GM23338 (cell line): ENCODE results near the gene VPS54. TPM values are rescaled to one million over a fixed set of nuclear protein-coding genes. Genes with fewer than 3 reads are reported as not detected.

Experiments
- ATAC-seq: fragments of 200-7000 bp; cut with Tn5 transposase; 3 replicates; pipeline ENCODE4 v1.9.1; 2020
- DNase-seq: peaks from one replicate; pipeline ENCODE4 v3.0.0-alpha.2; 2015; ENCODE audit warnings: low spot score
- H2AFZ ChIP-seq: fragments of 200-600 bp; sonication (generic); 2 replicates; pipeline ENCODE4 v1.8.0; 2016; ENCODE audit warnings: antibody characterized with exemption, mild to moderate bottlenecking, moderate library complexity
- H3F3A ChIP-seq: fragments of 200-600 bp; sonication (generic); replicated peaks from 2 replicates; pipeline ENCODE4 v1.8.0; 2017; ENCODE audit warnings: antibody characterized with exemption, mixed run types, low read depth
- H3K27ac ChIP-seq: fragments of 200-600 bp; sonication (generic); 2 replicates; pipeline ENCODE4 v1.6.1; 2016; ENCODE audit warnings: low read depth
- H3K27me3 ChIP-seq: fragments of 200-600 bp; sonication (generic); 2 replicates; pipeline ENCODE4 v1.8.0; 2016; ENCODE audit warnings: mild to moderate bottlenecking, mixed run types, moderate library complexity; ENCODE audit not compliant: insufficient read depth
- H3K36me3 ChIP-seq: fragments of 200-600 bp; sonication (generic); 2 replicates; pipeline ENCODE4 v1.8.0; 2016; ENCODE audit warnings: mild to moderate bottlenecking; ENCODE audit not compliant: insufficient read depth
- H3K4me1 ChIP-seq: fragments of 200-600 bp; sonication (generic); 2 replicates; pipeline ENCODE4 v1.8.0; 2016; ENCODE audit warnings: mild to moderate bottlenecking, moderate library complexity; ENCODE audit not compliant: insufficient read depth
- H3K4me2 ChIP-seq: fragments of 200-600 bp; sonication (generic); 2 replicates; pipeline ENCODE4 v1.7.1; 2017; ENCODE audit warnings: mixed run types
- H3K4me3 ChIP-seq: fragments of 200-600 bp; sonication (generic); 2 replicates; pipeline ENCODE4 v1.6.1; 2016; ENCODE audit warnings: mixed run types
- H3K79me2 ChIP-seq: fragments of 200-600 bp; sonication (generic); replicated peaks from 2 replicates; pipeline ENCODE4 v1.8.0; 2017; ENCODE audit warnings: mild to moderate bottlenecking; ENCODE audit not compliant: insufficient read depth
- H3K9me2 ChIP-seq: fragments of 200-600 bp; sonication (generic); 2 replicates; pipeline ENCODE4 v1.8.0; 2017; ENCODE audit not compliant: insufficient read depth
- H4K20me1 ChIP-seq: fragments of 200-600 bp; sonication (generic); replicated peaks from 2 replicates; pipeline ENCODE4 v1.8.0; 2017; ENCODE audit warnings: mild to moderate bottlenecking; ENCODE audit not compliant: insufficient read depth
- H3K27ac Mint-ChIP-seq: 2 replicates; pipeline ENCODE4 v1.8.0; 2020; ENCODE audit warnings: inconsistent platforms, mild to moderate bottlenecking, moderate library complexity, mixed read lengths
- H3K27me3 Mint-ChIP-seq: 3 replicates; pipeline ENCODE4 v1.8.0; 2022; ENCODE audit warnings: low read depth, mild to moderate bottlenecking, moderate library complexity, mixed read lengths, inconsistent platforms; ENCODE audit not compliant: insufficient read depth, poor library complexity
- H3K36me3 Mint-ChIP-seq: 3 replicates; pipeline ENCODE4 v1.8.0; 2021; ENCODE audit warnings: low read depth, mild to moderate bottlenecking, inconsistent platforms, moderate library complexity, mixed read lengths
- H3K4me1 Mint-ChIP-seq: 3 replicates; pipeline ENCODE4 v1.8.0; 2020; ENCODE audit warnings: mild to moderate bottlenecking, inconsistent platforms, mixed read lengths
- H3K4me3 Mint-ChIP-seq: 3 replicates; pipeline ENCODE4 v1.8.0; 2021; ENCODE audit warnings: moderate library complexity, mild to moderate bottlenecking, inconsistent platforms, mixed read lengths
- H3K9me3 Mint-ChIP-seq: 3 replicates; pipeline ENCODE4 v1.8.0; 2020; ENCODE audit warnings: moderate library complexity, mild to moderate bottlenecking, inconsistent platforms, mixed read lengths
- CREB1 ChIP-seq: fragments of 250-450 bp; sonication (Bioruptor Pico); IDR thresholded peaks from 2 replicates; pipeline ENCODE4 v1.5.0; 2020; ENCODE audit warnings: low read depth, mild to moderate bottlenecking, moderate library complexity
- ETS1 ChIP-seq: IDR thresholded peaks from 2 replicates; pipeline ENCODE4 v1.6.1; 2016; ENCODE audit warnings: antibody characterized with exemption
- EZH2 ChIP-seq: fragments of 200-600 bp; sonication (generic); IDR thresholded peaks from one replicate; pipeline ENCODE4 v1.8.0; 2017; ENCODE audit warnings: antibody characterized with exemption, mild to moderate bottlenecking, low read depth; ENCODE audit not compliant: unreplicated experiment
- EZH2phosphoT487 ChIP-seq: fragments of 200-600 bp; sonication (generic); IDR thresholded peaks from one replicate; pipeline ENCODE4 v1.8.1; 2018; ENCODE audit warnings: antibody characterized with exemption; ENCODE audit not compliant: unreplicated experiment
- JUNB ChIP-seq: IDR thresholded peaks from one replicate; pipeline ENCODE4 v1.6.1; 2016; ENCODE audit warnings: antibody characterized with exemption; ENCODE audit not compliant: unreplicated experiment
- NANOG ChIP-seq: IDR thresholded peaks from 2 replicates; pipeline ENCODE4 v1.6.1; 2016; ENCODE audit warnings: antibody characterized with exemption, borderline replicate concordance
- POLR2AphosphoS5 ChIP-seq: IDR thresholded peaks from 2 replicates; pipeline ENCODE4 v1.6.1; 2016; ENCODE audit warnings: antibody characterized with exemption, low read depth
- REST ChIP-seq: IDR thresholded peaks from one replicate; pipeline ENCODE4 v1.6.1; 2018; ENCODE audit warnings: antibody characterized with exemption; ENCODE audit not compliant: unreplicated experiment
- STAT1 ChIP-seq: IDR thresholded peaks from one replicate; pipeline ENCODE4 v1.6.1; 2016; ENCODE audit warnings: antibody characterized with exemption; ENCODE audit not compliant: unreplicated experiment
- ZNF114 ChIP-seq: fragments of 250-450 bp; sonication (Bioruptor Pico); IDR thresholded peaks from 2 replicates; pipeline ENCODE4 v1.5.0; 2020; ENCODE audit warnings: mild to moderate bottlenecking, moderate library complexity
- ZNF331 ChIP-seq: fragments of 250-450 bp; sonication (Bioruptor Pico); IDR thresholded peaks from 2 replicates; pipeline ENCODE4 v1.5.0; 2020; ENCODE audit warnings: low read depth, mild to moderate bottlenecking, moderate library complexity
- polyA plus RNA-seq: library from polyadenylated mRNA; unstranded; fragments of >200 nt; fragmentation: Nextera tagmentation; extraction: Ambion mirVana; gene quantifications from 2 replicates; pipeline ENCODE4 v1.2.1, GENCODE V29; 2016
- total RNA-seq: library from RNA; depleted of rRNA; stranded (reverse); fragments of >200 nt; shearing (Covaris generic); gene quantifications from 2 replicates; pipeline ENCODE4 v1.2.3, GENCODE V29; 2014
- TF ChIP-seq, protein P1 (sequence below), 2 experiments: fragments of 200-600 bp in 1 of 2; sonication (generic) in 1 of 2; conservative IDR thresholded peaks; 2 replicates each; pipeline versions ENCODE4 v1.5.1 to v1.6.1; 2016 to 2017; ENCODE audit warnings: antibody characterized with exemption in 2 of 2, low read depth in 2 of 2, mild to moderate bottlenecking in 2 of 2, moderate library complexity in 1 of 2
- TF ChIP-seq, protein P2 (sequence below): fragments of 250-450 bp; sonication (Bioruptor Pico); IDR thresholded peaks from 2 replicates; pipeline ENCODE4 v1.5.0; 2020; ENCODE audit warnings: mild to moderate bottlenecking, moderate library complexity

VPS54 gene
- total and polyA plus RNA-seq, 2 experiments from 2014 or later, result 6.6 to 17.0 TPM

DNA sequence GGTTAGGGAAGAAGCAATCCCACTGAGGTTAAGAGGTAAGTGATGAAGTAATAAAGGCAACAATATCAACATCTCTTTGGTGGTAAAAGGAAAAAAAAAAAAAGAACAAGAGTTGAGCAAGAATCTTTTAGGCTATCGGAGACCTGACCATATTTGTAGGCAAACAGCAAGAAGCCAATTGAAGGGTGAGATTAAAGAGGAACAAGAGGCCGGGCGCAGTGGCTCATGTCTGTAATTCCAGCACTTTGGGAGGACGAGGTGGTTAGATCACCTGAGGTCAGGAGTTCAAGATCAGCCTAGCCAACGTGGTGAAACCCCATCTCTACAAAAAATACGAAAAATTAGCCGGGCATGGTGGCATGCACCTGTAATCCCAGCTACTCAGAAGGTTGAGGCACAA, 11.3 kb downstream of the VPS54 start:
- peaks cover 6% of the 10 kb centered on the region for H3K4me1 Mint-ChIP-seq
- no peaks in the 10 kb centered on the region for H3K9me2 ChIP-seq
- H3K4me3 ChIP-seq, result no peak overlapping the region
- H3K27me3 ChIP-seq, result no peaks in the 10 kb centered on the region
- no peaks in the 10 kb centered on the region for H3F3A ChIP-seq
- peaks cover 54% of the 10 kb centered on the region for H3K79me2 ChIP-seq
- H3K4me2 ChIP-seq, result no peak overlapping the region
- DNase-seq, result no peak
- no peaks in the 10 kb centered on the region for H3K9me3 Mint-ChIP-seq
- TF ChIP-seq EZH2, result no peak
- no peak for TF ChIP-seq EZH2phosphoT487
- TF ChIP-seq CREB1 (CRISPR knock-in tag), result no peak
- TF ChIP-seq, protein P1, sequence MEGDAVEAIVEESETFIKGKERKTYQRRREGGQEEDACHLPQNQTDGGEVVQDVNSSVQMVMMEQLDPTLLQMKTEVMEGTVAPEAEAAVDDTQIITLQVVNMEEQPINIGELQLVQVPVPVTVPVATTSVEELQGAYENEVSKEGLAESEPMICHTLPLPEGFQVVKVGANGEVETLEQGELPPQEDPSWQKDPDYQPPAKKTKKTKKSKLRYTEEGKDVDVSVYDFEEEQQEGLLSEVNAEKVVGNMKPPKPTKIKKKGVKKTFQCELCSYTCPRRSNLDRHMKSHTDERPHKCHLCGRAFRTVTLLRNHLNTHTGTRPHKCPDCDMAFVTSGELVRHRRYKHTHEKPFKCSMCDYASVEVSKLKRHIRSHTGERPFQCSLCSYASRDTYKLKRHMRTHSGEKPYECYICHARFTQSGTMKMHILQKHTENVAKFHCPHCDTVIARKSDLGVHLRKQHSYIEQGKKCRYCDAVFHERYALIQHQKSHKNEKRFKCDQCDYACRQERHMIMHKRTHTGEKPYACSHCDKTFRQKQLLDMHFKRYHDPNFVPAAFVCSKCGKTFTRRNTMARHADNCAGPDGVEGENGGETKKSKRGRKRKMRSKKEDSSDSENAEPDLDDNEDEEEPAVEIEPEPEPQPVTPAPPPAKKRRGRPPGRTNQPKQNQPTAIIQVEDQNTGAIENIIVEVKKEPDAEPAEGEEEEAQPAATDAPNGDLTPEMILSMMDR (conservative IDR thresholded peaks at IDR 0.05; ENCODE audit: low read depth in 2 of 2), result no peak
- no peak for TF ChIP-seq ETS1
- no peak for TF ChIP-seq ZNF331 (CRISPR knock-in tag)
- no peak for TF ChIP-seq JUNB
- TF ChIP-seq REST, result no peak
- TF ChIP-seq, protein P2, sequence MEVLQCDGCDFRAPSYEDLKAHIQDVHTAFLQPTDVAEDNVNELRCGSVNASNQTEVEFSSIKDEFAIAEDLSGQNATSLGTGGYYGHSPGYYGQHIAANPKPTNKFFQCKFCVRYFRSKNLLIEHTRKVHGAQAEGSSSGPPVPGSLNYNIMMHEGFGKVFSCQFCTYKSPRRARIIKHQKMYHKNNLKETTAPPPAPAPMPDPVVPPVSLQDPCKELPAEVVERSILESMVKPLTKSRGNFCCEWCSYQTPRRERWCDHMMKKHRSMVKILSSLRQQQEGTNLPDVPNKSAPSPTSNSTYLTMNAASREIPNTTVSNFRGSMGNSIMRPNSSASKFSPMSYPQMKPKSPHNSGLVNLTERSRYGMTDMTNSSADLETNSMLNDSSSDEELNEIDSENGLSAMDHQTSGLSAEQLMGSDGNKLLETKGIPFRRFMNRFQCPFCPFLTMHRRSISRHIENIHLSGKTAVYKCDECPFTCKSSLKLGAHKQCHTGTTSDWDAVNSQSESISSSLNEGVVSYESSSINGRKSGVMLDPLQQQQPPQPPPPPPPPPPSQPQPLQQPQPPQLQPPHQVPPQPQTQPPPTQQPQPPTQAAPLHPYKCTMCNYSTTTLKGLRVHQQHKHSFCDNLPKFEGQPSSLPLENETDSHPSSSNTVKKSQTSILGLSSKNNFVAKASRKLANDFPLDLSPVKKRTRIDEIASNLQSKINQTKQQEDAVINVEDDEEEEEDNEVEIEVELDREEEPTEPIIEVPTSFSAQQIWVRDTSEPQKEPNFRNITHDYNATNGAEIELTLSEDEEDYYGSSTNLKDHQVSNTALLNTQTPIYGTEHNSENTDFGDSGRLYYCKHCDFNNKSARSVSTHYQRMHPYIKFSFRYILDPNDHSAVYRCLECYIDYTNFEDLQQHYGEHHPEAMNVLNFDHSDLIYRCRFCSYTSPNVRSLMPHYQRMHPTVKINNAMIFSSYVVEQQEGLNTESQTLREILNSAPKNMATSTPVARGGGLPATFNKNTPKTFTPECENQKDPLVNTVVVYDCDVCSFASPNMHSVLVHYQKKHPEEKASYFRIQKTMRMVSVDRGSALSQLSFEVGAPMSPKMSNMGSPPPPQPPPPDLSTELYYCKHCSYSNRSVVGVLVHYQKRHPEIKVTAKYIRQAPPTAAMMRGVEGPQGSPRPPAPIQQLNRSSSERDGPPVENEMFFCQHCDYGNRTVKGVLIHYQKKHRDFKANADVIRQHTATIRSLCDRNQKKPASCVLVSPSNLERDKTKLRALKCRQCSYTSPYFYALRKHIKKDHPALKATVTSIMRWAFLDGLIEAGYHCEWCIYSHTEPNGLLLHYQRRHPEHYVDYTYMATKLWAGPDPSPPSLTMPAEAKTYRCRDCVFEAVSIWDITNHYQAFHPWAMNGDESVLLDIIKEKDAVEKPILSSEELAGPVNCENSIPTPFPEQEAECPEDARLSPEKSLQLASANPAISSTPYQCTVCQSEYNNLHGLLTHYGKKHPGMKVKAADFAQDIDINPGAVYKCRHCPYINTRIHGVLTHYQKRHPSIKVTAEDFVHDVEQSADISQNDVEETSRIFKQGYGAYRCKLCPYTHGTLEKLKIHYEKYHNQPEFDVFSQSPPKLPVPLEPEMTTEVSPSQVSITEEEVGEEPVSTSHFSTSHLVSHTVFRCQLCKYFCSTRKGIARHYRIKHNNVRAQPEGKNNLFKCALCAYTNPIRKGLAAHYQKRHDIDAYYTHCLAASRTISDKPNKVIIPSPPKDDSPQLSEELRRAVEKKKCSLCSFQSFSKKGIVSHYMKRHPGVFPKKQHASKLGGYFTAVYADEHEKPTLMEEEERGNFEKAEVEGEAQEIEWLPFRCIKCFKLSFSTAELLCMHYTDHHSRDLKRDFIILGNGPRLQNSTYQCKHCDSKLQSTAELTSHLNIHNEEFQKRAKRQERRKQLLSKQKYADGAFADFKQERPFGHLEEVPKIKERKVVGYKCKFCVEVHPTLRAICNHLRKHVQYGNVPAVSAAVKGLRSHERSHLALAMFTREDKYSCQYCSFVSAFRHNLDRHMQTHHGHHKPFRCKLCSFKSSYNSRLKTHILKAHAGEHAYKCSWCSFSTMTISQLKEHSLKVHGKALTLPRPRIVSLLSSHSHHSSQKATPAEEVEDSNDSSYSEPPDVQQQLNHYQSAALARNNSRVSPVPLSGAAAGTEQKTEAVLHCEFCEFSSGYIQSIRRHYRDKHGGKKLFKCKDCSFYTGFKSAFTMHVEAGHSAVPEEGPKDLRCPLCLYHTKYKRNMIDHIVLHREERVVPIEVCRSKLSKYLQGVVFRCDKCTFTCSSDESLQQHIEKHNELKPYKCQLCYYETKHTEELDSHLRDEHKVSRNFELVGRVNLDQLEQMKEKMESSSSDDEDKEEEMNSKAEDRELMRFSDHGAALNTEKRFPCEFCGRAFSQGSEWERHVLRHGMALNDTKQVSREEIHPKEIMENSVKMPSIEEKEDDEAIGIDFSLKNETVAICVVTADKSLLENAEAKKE (CRISPR knock-in tag), result no peak
- TF ChIP-seq POLR2AphosphoS5, result no peak
- no peak for TF ChIP-seq NANOG
- no peak for TF ChIP-seq ZNF114 (CRISPR knock-in tag)
- no peak for TF ChIP-seq STAT1
- H3K4me1 ChIP-seq, result peaks cover 6% of the 10 kb centered on the region; the same call in 1 of the 2 replicates
- no peak overlapping the region for H3K27ac Mint-ChIP-seq
- no peaks in the 10 kb centered on the region for H3K36me3 Mint-ChIP-seq
- no peak overlapping the region for H3K4me3 Mint-ChIP-seq
- H3K36me3 ChIP-seq, result no peaks in the 10 kb centered on the region
- no peak overlapping the region for H3K27ac ChIP-seq
- H4K20me1 ChIP-seq, result no peaks in the 10 kb centered on the region
- no peaks in the 10 kb centered on the region for H3K27me3 Mint-ChIP-seq
- H2AFZ ChIP-seq, result no peak overlapping the region
- no peak for ATAC-seq
